WTC11 (cell line): ENCODE data around the gene C2CD2. TPM values are rescaled to one million over a fixed set of nuclear protein-coding genes. Genes with fewer than 3 reads are reported as not detected.

Experiments
- ATAC-seq: fragments of 200-7000 bp; cut with Tn5 transposase; 2 replicates; pipeline ENCODE4 v1.10.0; 2021; ENCODE audit warnings: mild to moderate bottlenecking, moderate library complexity
- CTCF ChIA-PET: fragments of 300-600 bp; sonication (Branson Sonifier 250); formaldehyde crosslinking; loops from one replicate; lab custom pipeline; 2021; ENCODE audit warnings: antibody characterized with exemption; lab: Charles Lee
- POLR2A ChIA-PET: fragments of 350-600 bp; sonication (Branson Sonifier 250); formaldehyde crosslinking; loops from one replicate; lab custom pipeline; 2021; ENCODE audit warnings: antibody characterized with exemption; lab: Charles Lee
- DNase-seq: peaks from one replicate; pipeline ENCODE4 v3.0.0; 2021; ENCODE audit warnings: low spot score
- H3K27ac Mint-ChIP-seq: 2 replicates; pipeline ENCODE4 v1.8.0; 2021; ENCODE audit warnings: mixed read lengths
- H3K27me3 Mint-ChIP-seq: 2 replicates; pipeline ENCODE4 v1.8.0; 2021; ENCODE audit warnings: low read depth, mild to moderate bottlenecking, moderate library complexity, mixed read lengths
- H3K36me3 Mint-ChIP-seq: 2 replicates; pipeline ENCODE4 v1.8.0; 2021; ENCODE audit warnings: mixed read lengths
- H3K4me1 Mint-ChIP-seq: 2 replicates; pipeline ENCODE4 v1.8.0; 2022; ENCODE audit warnings: mixed read lengths
- H3K4me3 Mint-ChIP-seq: 2 replicates; pipeline ENCODE4 v1.8.0; 2021; ENCODE audit warnings: mild to moderate bottlenecking, moderate library complexity, mixed read lengths
- H3K9me3 Mint-ChIP-seq: 2 replicates; pipeline ENCODE4 v1.8.0; 2021; ENCODE audit warnings: mixed read lengths
- AR ChIP-seq: fragments of 250-450 bp; sonication (Bioruptor Pico); IDR thresholded peaks from 2 replicates; pipeline ENCODE4 v1.9.0; 2021; ENCODE audit warnings: mild to moderate bottlenecking
- ATF2 ChIP-seq: sonication (generic); formaldehyde crosslinking; IDR thresholded peaks from 2 replicates; pipeline ENCODE4 v1.8.1; 2022; ENCODE audit warnings: low read depth, missing genetic modification reagents, borderline replicate concordance
- ATF6 ChIP-seq: sonication (generic); formaldehyde crosslinking; IDR thresholded peaks from 2 replicates; pipeline ENCODE4 v1.8.1; 2023; ENCODE audit warnings: mild to moderate bottlenecking, missing genetic modification reagents
- NFE2L1 ChIP-seq: sonication (generic); formaldehyde crosslinking; IDR thresholded peaks from 2 replicates; pipeline ENCODE4 v1.8.1; 2023; ENCODE audit warnings: missing genetic modification reagents
- NR1H2 ChIP-seq: sonication (generic); formaldehyde crosslinking; IDR thresholded peaks from 2 replicates; pipeline ENCODE4 v1.9.0; 2021; ENCODE audit warnings: mild to moderate bottlenecking, moderate library complexity, missing genetic modification reagents
- OVOL2 ChIP-seq: fragments of 250-450 bp; sonication (Bioruptor Pico); IDR thresholded peaks from 2 replicates; pipeline ENCODE4 v1.9.0; 2021; ENCODE audit warnings: mild to moderate bottlenecking, borderline replicate concordance
- PREB ChIP-seq: sonication (generic); formaldehyde crosslinking; IDR thresholded peaks from 2 replicates; pipeline ENCODE4 v1.8.1; 2022; ENCODE audit warnings: mild to moderate bottlenecking, missing genetic modification reagents, moderate library complexity, borderline replicate concordance
- TEAD1 ChIP-seq: sonication (generic); formaldehyde crosslinking; IDR thresholded peaks from 2 replicates; pipeline ENCODE4 v1.8.0; 2022; ENCODE audit warnings: mild to moderate bottlenecking, missing genetic modification reagents
- USF1 ChIP-seq: sonication (generic); formaldehyde crosslinking; IDR thresholded peaks from 2 replicates; pipeline ENCODE4 v1.8.0; 2022; ENCODE audit warnings: mild to moderate bottlenecking, missing genetic modification reagents
- USF2 ChIP-seq: sonication (generic); formaldehyde crosslinking; IDR thresholded peaks from 2 replicates; pipeline ENCODE4 v1.8.1; 2023; ENCODE audit warnings: mild to moderate bottlenecking, missing genetic modification reagents, moderate library complexity
- ZNF232 ChIP-seq: sonication (generic); formaldehyde crosslinking; IDR thresholded peaks from 2 replicates; pipeline ENCODE4 v1.8.0; 2022; ENCODE audit warnings: mild to moderate bottlenecking, missing genetic modification reagents
- ZNF317 ChIP-seq: sonication (generic); formaldehyde crosslinking; IDR thresholded peaks from 2 replicates; pipeline ENCODE4 v1.8.1; 2023; ENCODE audit warnings: low read depth, mild to moderate bottlenecking, moderate library complexity, missing genetic modification reagents, borderline replicate concordance
- ZNF512 ChIP-seq: sonication (generic); formaldehyde crosslinking; IDR thresholded peaks from 2 replicates; pipeline ENCODE4 v1.8.1; 2022; ENCODE audit warnings: missing genetic modification reagents, borderline replicate concordance
- total RNA-seq: library from RNA; stranded (reverse); gene quantifications from 3 replicates; pipeline ENCODE4 v1.2.3, GENCODE V29; 2021
- TF ChIP-seq, protein P1 (sequence below): fragments of 250-450 bp; sonication (Bioruptor Pico); IDR thresholded peaks from 2 replicates; pipeline ENCODE4 v1.9.0; 2021; ENCODE audit warnings: mild to moderate bottlenecking, borderline replicate concordance

C2CD2 gene
- total RNA-seq, 1 experiment from 2014 or later: 11.2 TPM

DNA sequence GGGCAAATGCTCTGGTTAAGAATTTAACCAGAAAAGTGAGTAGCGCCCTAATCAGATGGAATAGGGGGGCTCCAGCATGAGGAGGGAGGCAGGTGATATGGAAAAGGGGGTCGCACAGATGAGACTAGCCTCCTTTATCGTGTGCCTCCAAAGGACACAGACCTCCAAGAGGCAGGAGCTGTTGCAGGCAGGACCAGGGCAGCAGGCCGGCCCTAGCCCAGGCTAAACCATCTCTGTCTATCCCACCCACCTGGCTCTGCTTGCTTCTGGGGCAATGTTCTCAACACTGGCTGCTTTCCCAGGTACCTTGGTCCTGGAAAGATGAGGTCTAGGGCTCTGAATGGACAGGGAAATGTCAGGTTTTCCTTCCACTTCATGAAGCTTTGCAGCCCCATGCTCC lies 36.3 kb downstream of the C2CD2 start (continued):
- no peak for TF ChIP-seq ZNF317 (CRISPR knock-in tag)
- TF ChIP-seq NFE2L1: no peak
- no peak for TF ChIP-seq PREB
- no peak for TF ChIP-seq ZNF232 (CRISPR knock-in tag)
- TF ChIP-seq ATF6: no peak
- no peak for TF ChIP-seq AR
- TF ChIP-seq, all 79 proteins: peak for 0

DNA sequence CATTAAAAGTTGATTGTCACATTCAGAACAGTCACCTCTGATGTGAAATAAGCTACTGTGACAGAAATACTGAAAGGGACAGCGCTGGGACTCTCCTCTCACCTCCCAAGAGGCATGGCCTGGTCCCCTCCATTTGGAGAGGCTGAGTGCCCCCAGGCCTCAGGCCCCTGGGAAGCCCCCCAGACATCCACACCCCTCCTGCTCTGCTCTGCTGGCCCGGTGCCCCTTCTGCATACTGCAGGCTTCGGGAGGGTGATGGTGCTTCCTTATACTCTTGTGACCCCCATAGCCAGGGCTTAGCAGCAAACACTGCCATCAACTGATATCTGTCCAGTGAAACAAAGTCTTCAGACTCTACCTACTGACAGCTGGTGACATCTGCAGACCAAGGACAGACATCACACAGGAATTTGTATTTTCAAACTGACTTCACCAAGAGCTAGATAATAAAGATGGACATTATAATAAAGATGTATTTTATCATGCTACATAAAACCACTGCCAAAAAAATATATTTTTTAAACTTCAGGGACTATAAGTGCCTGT lies 36.9 kb downstream of the C2CD2 start:
- no peak for DNase-seq
- Mint-ChIP-seq H3K27me3 (no peaks in the 10 kb centered on the region), H3K27ac (no peak overlapping the region), H3K36me3 (peaks cover 7% of the 10 kb centered on the region), H3K4me3 (no peak overlapping the region), H3K9me3 (no peaks in the 10 kb centered on the region), H3K4me1 (no peaks in the 10 kb centered on the region)
- ATAC-seq: no peak
- ChIA-PET CTCF (no interaction called here), POLR2A (no interaction called here)
- TF ChIP-seq ATF2 (CRISPR knock-in tag) (no peak), OVOL2 (no peak), NR1H2 (CRISPR knock-in tag) (no peak), TEAD1 (CRISPR knock-in tag) (no peak), AR (no peak), USF2 (CRISPR knock-in tag) (no peak), USF1 (CRISPR knock-in tag) (no peak), ZNF512 (CRISPR knock-in tag) (no peak)
- TF ChIP-seq, protein P1, sequence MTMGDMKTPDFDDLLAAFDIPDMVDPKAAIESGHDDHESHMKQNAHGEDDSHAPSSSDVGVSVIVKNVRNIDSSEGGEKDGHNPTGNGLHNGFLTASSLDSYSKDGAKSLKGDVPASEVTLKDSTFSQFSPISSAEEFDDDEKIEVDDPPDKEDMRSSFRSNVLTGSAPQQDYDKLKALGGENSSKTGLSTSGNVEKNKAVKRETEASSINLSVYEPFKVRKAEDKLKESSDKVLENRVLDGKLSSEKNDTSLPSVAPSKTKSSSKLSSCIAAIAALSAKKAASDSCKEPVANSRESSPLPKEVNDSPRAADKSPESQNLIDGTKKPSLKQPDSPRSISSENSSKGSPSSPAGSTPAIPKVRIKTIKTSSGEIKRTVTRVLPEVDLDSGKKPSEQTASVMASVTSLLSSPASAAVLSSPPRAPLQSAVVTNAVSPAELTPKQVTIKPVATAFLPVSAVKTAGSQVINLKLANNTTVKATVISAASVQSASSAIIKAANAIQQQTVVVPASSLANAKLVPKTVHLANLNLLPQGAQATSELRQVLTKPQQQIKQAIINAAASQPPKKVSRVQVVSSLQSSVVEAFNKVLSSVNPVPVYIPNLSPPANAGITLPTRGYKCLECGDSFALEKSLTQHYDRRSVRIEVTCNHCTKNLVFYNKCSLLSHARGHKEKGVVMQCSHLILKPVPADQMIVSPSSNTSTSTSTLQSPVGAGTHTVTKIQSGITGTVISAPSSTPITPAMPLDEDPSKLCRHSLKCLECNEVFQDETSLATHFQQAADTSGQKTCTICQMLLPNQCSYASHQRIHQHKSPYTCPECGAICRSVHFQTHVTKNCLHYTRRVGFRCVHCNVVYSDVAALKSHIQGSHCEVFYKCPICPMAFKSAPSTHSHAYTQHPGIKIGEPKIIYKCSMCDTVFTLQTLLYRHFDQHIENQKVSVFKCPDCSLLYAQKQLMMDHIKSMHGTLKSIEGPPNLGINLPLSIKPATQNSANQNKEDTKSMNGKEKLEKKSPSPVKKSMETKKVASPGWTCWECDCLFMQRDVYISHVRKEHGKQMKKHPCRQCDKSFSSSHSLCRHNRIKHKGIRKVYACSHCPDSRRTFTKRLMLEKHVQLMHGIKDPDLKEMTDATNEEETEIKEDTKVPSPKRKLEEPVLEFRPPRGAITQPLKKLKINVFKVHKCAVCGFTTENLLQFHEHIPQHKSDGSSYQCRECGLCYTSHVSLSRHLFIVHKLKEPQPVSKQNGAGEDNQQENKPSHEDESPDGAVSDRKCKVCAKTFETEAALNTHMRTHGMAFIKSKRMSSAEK (CRISPR knock-in tag): no peak
